DND-41 (cell line): ENCODE results near the gene C12orf57.

Experiments used
- ATAC-seq: fragments of 200-7000 bp; cut with Tn5 transposase; 3 replicates; pipeline ENCODE4 v1.9.1; 2021; ENCODE audit warnings: low read depth; ENCODE audit not compliant: insufficient read depth
- DNase-seq: peaks from one replicate; pipeline ENCODE4 v3.0.0-alpha.2; 2020
- H2AFZ ChIP-seq: 2 replicates; pipeline ENCODE4 v1.6.0; 2012; ENCODE audit warnings: low read depth, low read length
- H3K27ac ChIP-seq: 2 replicates; pipeline ENCODE4 v1.5.1; 2012; ENCODE audit warnings: low read length, inconsistent platforms
- H3K27me3 ChIP-seq: fragments of 200-600 bp; sonication (generic); 2 replicates; pipeline ENCODE4 v1.6.0; 2012; ENCODE audit warnings: low read length, mild to moderate bottlenecking, inconsistent platforms; ENCODE audit not compliant: insufficient read depth, poor library complexity
- H3K36me3 ChIP-seq: 2 replicates; pipeline ENCODE4 v1.5.1; 2012; ENCODE audit warnings: low read length, inconsistent platforms; ENCODE audit not compliant: insufficient read depth
- H3K4me1 ChIP-seq: 2 replicates; pipeline ENCODE4 v1.5.1; 2012; ENCODE audit warnings: mild to moderate bottlenecking, low read length; ENCODE audit not compliant: insufficient read depth
- H3K4me2 ChIP-seq: 2 replicates; pipeline ENCODE4 v1.6.0; 2012; ENCODE audit warnings: mild to moderate bottlenecking, moderate library complexity, low read length, inconsistent platforms; ENCODE audit not compliant: insufficient read depth
- H3K4me3 ChIP-seq, 2 experiments: fragments of 200-600 bp in 1 of 2; shearing (Covaris generic) in 1 of 2; 2 replicates each; pipeline ENCODE4 v1.5.1; 2012 to 2016; ENCODE audit warnings: inconsistent platforms in 2 of 2, low read length in 2 of 2, mild to moderate bottlenecking in 2 of 2, low read depth in 1 of 2, moderate library complexity in 1 of 2
- H3K79me2 ChIP-seq: 2 replicates; pipeline ENCODE4 v1.6.0; 2012; ENCODE audit warnings: low read length, inconsistent platforms; ENCODE audit not compliant: insufficient read depth
- H3K9ac ChIP-seq: 2 replicates; pipeline ENCODE4 v1.6.0; 2012; ENCODE audit warnings: low read depth, mild to moderate bottlenecking, inconsistent platforms, low read length, moderate library complexity
- H3K9me3 ChIP-seq: 2 replicates; pipeline ENCODE4 v1.5.1; 2012; ENCODE audit warnings: low read length, moderate library complexity, mild to moderate bottlenecking, inconsistent platforms; ENCODE audit not compliant: insufficient read depth, severe bottlenecking
- H4K20me1 ChIP-seq: 2 replicates; pipeline ENCODE4 v1.6.0; 2012; ENCODE audit warnings: low read length; ENCODE audit not compliant: insufficient read depth
- CTCF ChIP-seq: IDR thresholded peaks from 2 replicates; pipeline ENCODE4 v1.5.1; 2012; ENCODE audit warnings: borderline replicate concordance, low read length, moderate library complexity, mild to moderate bottlenecking; ENCODE audit not compliant: poor library complexity, severe bottlenecking; ENCODE audit errors: extremely low read depth
- EZH2 ChIP-seq: IDR thresholded peaks from 3 replicates; pipeline ENCODE4 v1.6.1; 2012; ENCODE audit warnings: borderline replicate concordance, low read depth, mild to moderate bottlenecking, moderate library complexity, low read length, inconsistent platforms; ENCODE audit not compliant: severe bottlenecking

C12orf57 gene

GRCh38 chr12:6941782-6942181, 2.0 kb upstream of the C12orf57 start:
- Histone ChIP-seq H3K4me2 (no peak overlapping the region), H3K9me3 (no peaks in the 10 kb centered on the region), H3K4me1 (peaks cover 57% of the 10 kb centered on the region), H2AFZ (no peak overlapping the region), H3K36me3 (peaks cover 51% of the 10 kb centered on the region), H3K27ac (peak overlapping the region; percentile 16; the same call in 1 of the 2 replicates), H4K20me1 (no peaks in the 10 kb centered on the region), H3K79me2 (peaks cover 32% of the 10 kb centered on the region), H3K4me3 (no peak overlapping the region), H3K9ac (no peak overlapping the region), H3K27me3 (no peaks in the 10 kb centered on the region)
- TF ChIP-seq EZH2 = no peak
- TF ChIP-seq CTCF = no peak
- DNase-seq (no peak), ATAC-seq (no peak)

GRCh38 chr12:6942331-6942665, 1.5 kb upstream of the C12orf57 start:
- no peak for TF ChIP-seq EZH2
- TF ChIP-seq CTCF = no peak
- peak; percentile 47 for DNase-seq
- H3K4me3 ChIP-seq = no peak overlapping the region
- H3K36me3 ChIP-seq = peaks cover 51% of the 10 kb centered on the region
- peak overlapping the region; percentile 99 for H3K27ac ChIP-seq
- no peaks in the 10 kb centered on the region for H3K9me3 ChIP-seq
- ATAC-seq = no peak
- no peak overlapping the region for H2AFZ ChIP-seq
- H4K20me1 ChIP-seq = no peaks in the 10 kb centered on the region
- H3K79me2 ChIP-seq = peaks cover 27% of the 10 kb centered on the region
- no peaks in the 10 kb centered on the region for H3K27me3 ChIP-seq
- H3K4me2 ChIP-seq = no peak overlapping the region
- H3K9ac ChIP-seq = peak overlapping the region; percentile 93; the same call in 1 of the 2 replicates
- peaks cover 52% of the 10 kb centered on the region for H3K4me1 ChIP-seq

GRCh38 chr12:6943389-6943721, 467 bp upstream of the C12orf57 start:
- no peaks in the 10 kb centered on the region for H4K20me1 ChIP-seq
- peaks cover 49% of the 10 kb centered on the region for H3K4me1 ChIP-seq
- ATAC-seq = peak; percentile 63
- peak overlapping the region in 1 of 2 experiments; percentile 88; a peak in 2 of 4 replicates for H3K4me3 ChIP-seq
- H3K4me2 ChIP-seq = peak overlapping the region; percentile 94
- H3K27ac ChIP-seq = peak overlapping the region; percentile 99
- H3K9ac ChIP-seq = peak overlapping the region; percentile 93
- no peak for TF ChIP-seq CTCF
- no peak for TF ChIP-seq EZH2
- DNase-seq = peak; percentile 85
- no peaks in the 10 kb centered on the region for H3K9me3 ChIP-seq
- H2AFZ ChIP-seq = peak overlapping the region; percentile 44
- peaks cover 50% of the 10 kb centered on the region for H3K36me3 ChIP-seq
- peaks cover 20% of the 10 kb centered on the region for H3K79me2 ChIP-seq
- no peaks in the 10 kb centered on the region for H3K27me3 ChIP-seq

- ATAC-seq = peak; percentile 72
These were observed 762 bp downstream of the C12orf57 start for GRCh38 chr12:6944381-6945186.

More at GRCh38 chr12:6944381-6945186, 762 bp downstream of the C12orf57 start:
- Histone ChIP-seq H3K27ac (peak overlapping the region; percentile 99), H4K20me1 (no peaks in the 10 kb centered on the region), H3K4me2 (peak overlapping the region; percentile 94), H3K4me3 (peak overlapping the region; percentile 58 to 88), H3K9ac (peak overlapping the region; percentile 93), H3K27me3 (no peaks in the 10 kb centered on the region), H3K9me3 (no peaks in the 10 kb centered on the region), H2AFZ (peak overlapping the region; percentile 91), H3K36me3 (peaks cover 38% of the 10 kb centered on the region), H3K79me2 (peaks cover 11% of the 10 kb centered on the region), H3K4me1 (peaks cover 40% of the 10 kb centered on the region)
- DNase-seq = peak; percentile 93
- no peak for TF ChIP-seq EZH2
- peak; percentile 97 for TF ChIP-seq CTCF
